ENCODE results near the gene MRPS17.

MRPS17 gene

DNA sequence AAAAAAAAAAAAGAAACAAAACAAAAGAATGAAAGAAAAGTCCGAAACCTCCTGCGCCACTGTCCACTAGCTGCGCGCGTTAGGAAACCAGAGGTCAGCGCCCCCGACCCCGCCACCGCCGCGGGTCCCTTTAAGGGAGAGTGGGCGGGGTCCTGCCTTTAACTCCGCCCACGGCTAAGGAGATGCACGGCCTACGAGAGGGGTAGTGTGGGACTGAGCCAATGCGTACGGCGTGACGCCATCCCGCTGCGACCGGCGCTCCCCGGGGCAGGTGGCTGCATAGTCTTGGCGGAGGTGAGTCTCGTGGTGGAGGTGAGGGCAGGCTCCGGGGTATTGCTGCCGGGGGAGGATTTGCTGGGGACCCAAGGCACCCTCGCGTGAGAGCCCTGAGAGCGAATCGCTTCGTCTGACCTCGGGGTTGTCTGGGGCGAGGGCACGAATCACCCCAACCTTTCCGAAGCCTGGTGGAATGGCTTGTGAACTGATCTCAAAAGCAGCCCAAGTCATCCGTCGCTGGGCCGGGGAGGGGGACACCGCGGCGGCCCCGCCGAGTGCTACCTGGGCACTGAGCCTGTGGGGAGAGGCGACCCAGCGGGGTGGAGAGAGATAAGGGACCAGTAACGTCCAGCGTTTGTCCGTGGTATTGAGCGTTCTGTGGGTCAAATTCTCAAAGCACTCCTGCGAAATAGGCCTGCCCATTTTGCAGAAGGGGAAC is at the start of gene MRPS17:
Gene MRPS17 (plus strand): TSS at position 241 of the 715 bp plus-strand sequence. CDS start 1,319 bp downstream, outside the sequence.
- TF ChIP-seq, protein P1, sequence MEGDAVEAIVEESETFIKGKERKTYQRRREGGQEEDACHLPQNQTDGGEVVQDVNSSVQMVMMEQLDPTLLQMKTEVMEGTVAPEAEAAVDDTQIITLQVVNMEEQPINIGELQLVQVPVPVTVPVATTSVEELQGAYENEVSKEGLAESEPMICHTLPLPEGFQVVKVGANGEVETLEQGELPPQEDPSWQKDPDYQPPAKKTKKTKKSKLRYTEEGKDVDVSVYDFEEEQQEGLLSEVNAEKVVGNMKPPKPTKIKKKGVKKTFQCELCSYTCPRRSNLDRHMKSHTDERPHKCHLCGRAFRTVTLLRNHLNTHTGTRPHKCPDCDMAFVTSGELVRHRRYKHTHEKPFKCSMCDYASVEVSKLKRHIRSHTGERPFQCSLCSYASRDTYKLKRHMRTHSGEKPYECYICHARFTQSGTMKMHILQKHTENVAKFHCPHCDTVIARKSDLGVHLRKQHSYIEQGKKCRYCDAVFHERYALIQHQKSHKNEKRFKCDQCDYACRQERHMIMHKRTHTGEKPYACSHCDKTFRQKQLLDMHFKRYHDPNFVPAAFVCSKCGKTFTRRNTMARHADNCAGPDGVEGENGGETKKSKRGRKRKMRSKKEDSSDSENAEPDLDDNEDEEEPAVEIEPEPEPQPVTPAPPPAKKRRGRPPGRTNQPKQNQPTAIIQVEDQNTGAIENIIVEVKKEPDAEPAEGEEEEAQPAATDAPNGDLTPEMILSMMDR (IDR thresholded peaks at IDR 0.05; ENCODE audit: insufficient read depth, low read length, poor library complexity, severe bottlenecking): no peak
- TF ChIP-seq EZH2phosphoT487 (conservative IDR thresholded peaks at IDR 0.05; ENCODE audit: low read length): no peak
- Histone ChIP-seq H3K27me3 (ENCODE audit: low read length) (no peaks in the 10 kb centered on the region), H3K36me3 (ENCODE audit: low read length) (no peaks in the 10 kb centered on the region), H3K27ac (ENCODE audit: low read depth, low read length) (no peak within 1 kb of the TSS), H3K9ac (ENCODE audit: low read length) (peak within 1 kb of the TSS; percentile 88), H3K4me3 (ENCODE audit: insufficient read depth, low read length, poor library complexity, severe bottlenecking) (peak within 1 kb of the TSS; percentile 94), H3F3A (ENCODE audit: insufficient read depth) (no peaks in the 10 kb centered on the region; the same call in 1 of the 2 replicates), H3K9me2 (replicated peaks; ENCODE audit: insufficient read depth, low read length) (no peaks in the 10 kb centered on the region), H4K20me1 (ENCODE audit: low read depth, low read length) (no peaks in the 10 kb centered on the region), H3K9me3 (ENCODE audit: insufficient read depth, low read length) (no peaks in the 10 kb centered on the region), H2AFZ (ENCODE audit: low read depth, low read length, severe bottlenecking) (peak within 1 kb of the TSS; percentile 64), H3K4me2 (ENCODE audit: low read depth, low read length, poor library complexity, severe bottlenecking) (peak within 1 kb of the TSS; percentile 66), H3K79me2 (ENCODE audit: insufficient read depth, low read length) (peaks cover 22% of the 10 kb centered on the region)

DNA sequence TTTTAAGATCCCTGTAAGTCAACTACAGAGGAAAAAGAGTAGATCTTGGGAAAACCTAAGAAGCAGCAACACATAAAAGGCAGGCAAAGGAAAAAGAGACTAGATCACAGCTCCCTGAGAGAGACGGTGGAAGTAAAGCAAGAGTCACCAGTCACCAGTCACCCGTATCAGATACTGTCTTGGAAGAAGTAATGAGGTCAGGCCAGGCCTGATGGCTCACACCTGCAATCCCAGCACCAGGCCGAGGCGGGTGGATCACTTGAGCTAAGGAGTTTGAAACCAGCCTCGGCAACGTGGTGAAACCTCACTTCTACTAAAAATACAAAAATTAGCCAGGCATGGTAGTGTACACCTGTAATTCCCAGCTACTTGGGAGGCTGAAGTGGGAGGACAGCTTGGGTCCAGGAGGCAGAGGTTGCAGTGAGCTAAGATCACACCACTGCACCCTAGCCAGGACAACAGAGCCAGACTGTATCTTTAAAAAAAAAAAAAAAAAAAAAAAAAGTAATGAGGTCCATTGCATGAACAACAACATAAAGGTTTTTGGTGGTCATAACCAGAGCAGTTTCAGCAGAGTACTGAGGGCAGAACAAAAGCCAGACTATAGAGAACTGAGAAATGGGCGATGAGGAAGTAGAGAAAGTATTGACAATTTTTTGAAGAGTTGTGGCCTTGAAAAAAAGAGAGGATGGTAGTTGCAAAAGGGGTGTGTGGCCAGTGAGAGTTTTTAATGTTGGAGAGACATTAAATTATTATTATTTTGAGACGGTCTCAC is 47.5 kb upstream of the MRPS17 start:
- no peak overlapping the region for H3K4me2 ChIP-seq (ENCODE audit: low read depth, low read length, poor library complexity, severe bottlenecking)
- H3K36me3 ChIP-seq (ENCODE audit: low read length): no peaks in the 10 kb centered on the region
- no peak overlapping the region for H3K27ac ChIP-seq (ENCODE audit: low read depth, low read length)
- H3K79me2 ChIP-seq (ENCODE audit: insufficient read depth, low read length): no peaks in the 10 kb centered on the region
- no peak overlapping the region for H3K4me3 ChIP-seq (ENCODE audit: insufficient read depth, low read length, poor library complexity, severe bottlenecking)
- no peak overlapping the region for H3K9ac ChIP-seq (ENCODE audit: low read length)
- no peaks in the 10 kb centered on the region for H3K27me3 ChIP-seq (ENCODE audit: low read length)
- H4K20me1 ChIP-seq (ENCODE audit: low read depth, low read length): no peaks in the 10 kb centered on the region
- H3K9me2 ChIP-seq (replicated peaks; ENCODE audit: insufficient read depth, low read length): no peaks in the 10 kb centered on the region
- TF ChIP-seq, protein P1 (IDR thresholded peaks at IDR 0.05; ENCODE audit: insufficient read depth, low read length, poor library complexity, severe bottlenecking): no peak
- TF ChIP-seq EZH2phosphoT487 (conservative IDR thresholded peaks at IDR 0.05; ENCODE audit: low read length): no peak
- no peaks in the 10 kb centered on the region for H3F3A ChIP-seq (ENCODE audit: insufficient read depth)
- 0 out of 2 replicates have a peak, but pooled peaks cover 6% of the 10 kb centered on the region for H3K9me3 ChIP-seq (ENCODE audit: insufficient read depth, low read length)
- no peak overlapping the region for H2AFZ ChIP-seq (ENCODE audit: low read depth, low read length, severe bottlenecking)

DNA sequence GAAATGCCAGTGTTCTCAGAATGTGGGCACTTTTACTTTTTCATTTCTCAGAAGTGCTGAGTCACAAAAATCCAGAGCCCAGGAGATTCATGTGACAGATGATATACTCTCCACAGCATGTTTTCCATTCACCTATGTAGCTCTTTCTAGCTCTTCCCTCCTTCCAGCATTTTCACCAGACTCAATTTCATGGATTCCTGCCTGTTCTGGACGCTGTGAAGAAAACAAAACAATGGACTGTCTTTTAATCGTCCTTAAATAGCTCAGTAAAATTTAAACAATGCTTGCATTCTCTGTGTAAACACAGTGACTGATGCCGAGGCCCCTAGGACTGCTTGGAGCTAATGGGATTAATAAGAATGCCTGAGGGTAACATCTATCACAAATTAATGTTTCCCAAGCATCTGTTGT is 38.9 kb upstream of the MRPS17 start:
- H3K9me2 ChIP-seq (replicated peaks; ENCODE audit: insufficient read depth, low read length): no peaks in the 10 kb centered on the region
- no peak overlapping the region for H3K4me2 ChIP-seq (ENCODE audit: low read depth, low read length, poor library complexity, severe bottlenecking)
- no peaks in the 10 kb centered on the region for H4K20me1 ChIP-seq (ENCODE audit: low read depth, low read length)
- no peaks in the 10 kb centered on the region for H3K36me3 ChIP-seq (ENCODE audit: low read length)
- H3K79me2 ChIP-seq (ENCODE audit: insufficient read depth, low read length): no peaks in the 10 kb centered on the region
- H3F3A ChIP-seq (ENCODE audit: insufficient read depth): no peaks in the 10 kb centered on the region
- no peaks in the 10 kb centered on the region for H3K9me3 ChIP-seq (ENCODE audit: insufficient read depth, low read length)
- H3K27ac ChIP-seq (ENCODE audit: low read depth, low read length): no peak overlapping the region
- no peak overlapping the region for H3K9ac ChIP-seq (ENCODE audit: low read length)
- no peak overlapping the region for H2AFZ ChIP-seq (ENCODE audit: low read depth, low read length, severe bottlenecking)
- no peak for TF ChIP-seq EZH2phosphoT487 (conservative IDR thresholded peaks at IDR 0.05; ENCODE audit: low read length)
- TF ChIP-seq, protein P1 (IDR thresholded peaks at IDR 0.05; ENCODE audit: insufficient read depth, low read length, poor library complexity, severe bottlenecking): no peak
- no peak overlapping the region for H3K4me3 ChIP-seq (ENCODE audit: insufficient read depth, low read length, poor library complexity, severe bottlenecking)
- H3K27me3 ChIP-seq (ENCODE audit: low read length): no peaks in the 10 kb centered on the region
